Adipocyte (in vitro differentiated cells): ENCODE data around the gene EPHA10.
"Not testable (repeated sequence)": the region's sequence is repeated elsewhere in the genome, so short reads cannot be mapped to it uniquely, and the experiment has no call there.

Experiments used
- DNase-seq: peaks from one replicate; pipeline ENCODE4 v3.0.0-alpha.2; 2015; ENCODE audit warnings: low read depth
- H3K27me3 ChIP-seq: replicated peaks from 2 replicates; pipeline ENCODE4 v1.7.0; 2013; ENCODE audit warnings: mild to moderate bottlenecking, low read length, moderate library complexity; ENCODE audit not compliant: control insufficient read depth, insufficient read depth
- H3K36me3 ChIP-seq: 2 replicates; pipeline ENCODE4 v1.7.0; 2013; ENCODE audit warnings: low read length, mild to moderate bottlenecking, moderate library complexity; ENCODE audit not compliant: control insufficient read depth, insufficient read depth, severe bottlenecking
- H3K4me1 ChIP-seq: 2 replicates; pipeline ENCODE4 v1.7.0; 2013; ENCODE audit warnings: mild to moderate bottlenecking, low read length, moderate library complexity; ENCODE audit not compliant: control insufficient read depth, insufficient read depth
- H3K4me3 ChIP-seq: 2 replicates; pipeline ENCODE4 v1.7.0; 2013; ENCODE audit warnings: mild to moderate bottlenecking, low read length, moderate library complexity
- H3K9ac ChIP-seq: 2 replicates; pipeline ENCODE4 v1.7.0; 2013; ENCODE audit warnings: mild to moderate bottlenecking, low read length, moderate library complexity
- H3K9me3 ChIP-seq: 2 replicates; pipeline ENCODE4 v1.7.0; 2013; ENCODE audit warnings: mild to moderate bottlenecking, low read length, moderate library complexity; ENCODE audit not compliant: control insufficient read depth

EPHA10 gene

GRCh38 chr1:37795340-37796125, 30.6 kb upstream of the EPHA10 start:
- no peaks in the 10 kb centered on the region for H3K4me1 ChIP-seq
- peak; percentile 23 for DNase-seq
- peaks cover 6% of the 10 kb centered on the region for H3K36me3 ChIP-seq
- H3K27me3 ChIP-seq: peaks cover 25% of the 10 kb centered on the region
- H3K9me3 ChIP-seq: no peaks in the 10 kb centered on the region
- no peak overlapping the region for H3K4me3 ChIP-seq
- no peak overlapping the region for H3K9ac ChIP-seq

- peaks cover 30% of the 10 kb centered on the region for H3K27me3 ChIP-seq
- no peaks in the 10 kb centered on the region for H3K9me3 ChIP-seq
- no peak overlapping the region for H3K4me3 ChIP-seq
- DNase-seq: peak; percentile 12
- H3K36me3 ChIP-seq: no peaks in the 10 kb centered on the region
- no peak overlapping the region for H3K9ac ChIP-seq
- H3K4me1 ChIP-seq: no peaks in the 10 kb centered on the region
Observed at GRCh38 chr1:37794372-37795339, 29.7 kb upstream of the EPHA10 start.

- no peaks in the 10 kb centered on the region for H3K4me1 ChIP-seq
- H3K27me3 ChIP-seq: peaks cover 32% of the 10 kb centered on the region
- peak within 1 kb of the TSS; percentile 74 for H3K4me3 ChIP-seq
- DNase-seq: peak; percentile 79
- no peaks in the 10 kb centered on the region for H3K36me3 ChIP-seq
- H3K9me3 ChIP-seq: no peaks in the 10 kb centered on the region
- peak within 1 kb of the TSS; percentile 60 for H3K9ac ChIP-seq
Observed at GRCh38 chr1:37793773-37794371, 29.0 kb upstream of the EPHA10 start, which contains the start of gene MANEAL. Gene MANEAL (plus strand): TSS chr1:37793847. CDS start chr1:37794183, 336 bp downstream.

- no peak for DNase-seq
- Histone ChIP-seq H3K4me3 (no peak overlapping the region), H3K27me3 (peaks cover 40% of the 10 kb centered on the region), H3K9ac (no peak overlapping the region), H3K36me3 (no peaks in the 10 kb centered on the region), H3K9me3 (no peaks in the 10 kb centered on the region), H3K4me1 (no peaks in the 10 kb centered on the region)
Observed at GRCh38 chr1:37792943-37793686, 28.2 kb upstream of the EPHA10 start.

- no peak overlapping the region for H3K9ac ChIP-seq
- H3K4me1 ChIP-seq: no peaks in the 10 kb centered on the region
- H3K4me3 ChIP-seq: no peak overlapping the region
- peaks cover 10% of the 10 kb centered on the region for H3K27me3 ChIP-seq
- DNase-seq: no peak
- H3K9me3 ChIP-seq: no peaks in the 10 kb centered on the region
- no peaks in the 10 kb centered on the region for H3K36me3 ChIP-seq
Observed at GRCh38 chr1:37782491-37782890, 17.6 kb upstream of the EPHA10 start.

DNA sequence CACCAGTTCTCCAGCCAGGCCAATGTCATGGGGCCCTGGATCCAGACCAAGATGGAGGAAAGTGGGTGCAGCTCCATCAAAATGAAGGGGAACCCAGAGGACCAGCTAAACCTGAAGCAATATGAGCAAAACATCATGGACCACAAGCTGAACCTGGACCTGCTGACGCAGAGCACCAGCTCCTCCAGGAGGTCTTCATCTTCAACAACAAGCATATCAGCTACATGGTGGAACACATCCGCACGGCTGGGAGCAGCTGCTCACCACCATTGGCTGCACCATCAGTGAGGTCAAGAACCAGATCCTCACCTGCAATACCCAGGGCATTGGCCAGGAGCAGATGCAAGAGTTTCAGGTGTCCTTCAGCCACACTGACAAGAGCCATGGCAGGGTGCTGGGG, 13.7 kb upstream of the EPHA10 start:
- H3K9ac ChIP-seq: no peak overlapping the region
- H3K27me3 ChIP-seq: peaks cover 11% of the 10 kb centered on the region
- no peak overlapping the region for H3K4me3 ChIP-seq
- H3K9me3 ChIP-seq: peaks cover 7% of the 10 kb centered on the region
- DNase-seq: no peak
- no peaks in the 10 kb centered on the region for H3K4me1 ChIP-seq
- no peaks in the 10 kb centered on the region for H3K36me3 ChIP-seq

DNA sequence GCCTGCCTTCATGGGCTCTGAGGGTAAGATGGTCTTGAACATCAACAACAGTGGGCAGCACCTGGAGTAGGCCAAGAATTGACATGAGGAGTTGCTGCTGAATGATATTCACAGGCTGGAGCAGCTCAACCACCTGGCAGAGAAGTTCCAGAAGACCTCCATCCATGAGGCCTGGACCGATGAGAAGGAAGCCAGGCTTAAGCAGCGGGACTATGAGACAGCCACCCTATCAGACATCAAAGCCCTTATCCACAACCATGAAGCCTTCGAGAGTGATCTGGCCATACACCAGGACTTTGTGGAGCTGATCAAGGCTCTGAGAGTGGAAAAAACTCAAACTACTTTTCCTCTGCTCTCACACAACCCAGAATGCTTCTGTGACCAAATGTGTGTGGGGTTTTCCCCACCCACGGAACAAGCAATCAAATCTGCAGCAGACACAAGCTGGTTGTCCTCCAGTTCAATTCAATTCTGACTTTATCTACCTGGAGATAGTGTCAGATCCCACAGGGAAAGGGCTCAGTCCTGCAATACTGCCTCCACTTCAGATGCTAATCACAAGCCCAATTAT, 12.1 kb upstream of the EPHA10 start:
- no peak for DNase-seq
- peaks cover 11% of the 10 kb centered on the region for H3K27me3 ChIP-seq
- peaks cover 14% of the 10 kb centered on the region for H3K9me3 ChIP-seq
- H3K4me1 ChIP-seq: no peaks in the 10 kb centered on the region
- no peaks in the 10 kb centered on the region for H3K36me3 ChIP-seq
- H3K9ac ChIP-seq: no peak overlapping the region
- no peak overlapping the region for H3K4me3 ChIP-seq

- H3K9me3 ChIP-seq: peaks cover 14% of the 10 kb centered on the region
- not testable (repeated sequence) for H3K36me3 ChIP-seq, H3K9ac ChIP-seq, H3K4me1 ChIP-seq, DNase-seq, H3K4me3 ChIP-seq
- H3K27me3 ChIP-seq: peaks cover 18% of the 10 kb centered on the region
Observed at GRCh38 chr1:37771440-37771839, 6.5 kb upstream of the EPHA10 start.

- H3K36me3 ChIP-seq: no peaks in the 10 kb centered on the region
- H3K4me3 ChIP-seq: no peak overlapping the region
- no peaks in the 10 kb centered on the region for H3K4me1 ChIP-seq
- peaks cover 2% of the 10 kb centered on the region for H3K9me3 ChIP-seq
- no peak for DNase-seq
- peaks cover 55% of the 10 kb centered on the region for H3K27me3 ChIP-seq
- H3K9ac ChIP-seq: no peak overlapping the region
Observed at GRCh38 chr1:37767488-37767887, 2.6 kb upstream of the EPHA10 start.

GRCh38 chr1:37765916-37766664, 1.2 kb upstream of the EPHA10 start:
- H3K4me3 ChIP-seq: no peak overlapping the region
- no peaks in the 10 kb centered on the region for H3K36me3 ChIP-seq
- DNase-seq: no peak
- H3K9me3 ChIP-seq: no peaks in the 10 kb centered on the region
- peaks cover 65% of the 10 kb centered on the region for H3K27me3 ChIP-seq
- no peaks in the 10 kb centered on the region for H3K4me1 ChIP-seq
- H3K9ac ChIP-seq: no peak overlapping the region
